ENCODE measurements around the gene TMA16. TPM values are rescaled to one million over a fixed set of nuclear protein-coding genes. Genes with fewer than 3 reads are reported as not detected.

The TMA16 gene
- total RNA-seq, 3 donors from 2014 or later (not counting 1 experiment from before 2014, with no cell fraction given): 8.1 to 10.7 (median 9.1) TPM

GRCh38 chr4:163523791-163524365 is 29.4 kb downstream of the TMA16 start:
- Histone ChIP-seq H3K36me3 (ENCODE audit: control insufficient read depth, insufficient read depth, low read length) (peaks cover 49% of the 10 kb centered on the region), H3K9me3 (ENCODE audit: control insufficient read depth, insufficient read depth, low read length) (no peaks in the 10 kb centered on the region), H3K27ac (ENCODE audit: low read length) (no peak overlapping the region), H3K4me1 (ENCODE audit: control insufficient read depth, insufficient read depth, low read length) (no peaks in the 10 kb centered on the region), H3K4me3 (ENCODE audit: low read length) (no peak overlapping the region), H3K27me3 (ENCODE audit: control insufficient read depth, insufficient read depth, low read length) (no peaks in the 10 kb centered on the region)
- intact Hi-C loops (cut with micrococcal nuclease): no loop called here
- H3K9me3 Mint-ChIP-seq: no peaks in the 10 kb centered on the region
- TF ChIP-seq, protein P1, sequence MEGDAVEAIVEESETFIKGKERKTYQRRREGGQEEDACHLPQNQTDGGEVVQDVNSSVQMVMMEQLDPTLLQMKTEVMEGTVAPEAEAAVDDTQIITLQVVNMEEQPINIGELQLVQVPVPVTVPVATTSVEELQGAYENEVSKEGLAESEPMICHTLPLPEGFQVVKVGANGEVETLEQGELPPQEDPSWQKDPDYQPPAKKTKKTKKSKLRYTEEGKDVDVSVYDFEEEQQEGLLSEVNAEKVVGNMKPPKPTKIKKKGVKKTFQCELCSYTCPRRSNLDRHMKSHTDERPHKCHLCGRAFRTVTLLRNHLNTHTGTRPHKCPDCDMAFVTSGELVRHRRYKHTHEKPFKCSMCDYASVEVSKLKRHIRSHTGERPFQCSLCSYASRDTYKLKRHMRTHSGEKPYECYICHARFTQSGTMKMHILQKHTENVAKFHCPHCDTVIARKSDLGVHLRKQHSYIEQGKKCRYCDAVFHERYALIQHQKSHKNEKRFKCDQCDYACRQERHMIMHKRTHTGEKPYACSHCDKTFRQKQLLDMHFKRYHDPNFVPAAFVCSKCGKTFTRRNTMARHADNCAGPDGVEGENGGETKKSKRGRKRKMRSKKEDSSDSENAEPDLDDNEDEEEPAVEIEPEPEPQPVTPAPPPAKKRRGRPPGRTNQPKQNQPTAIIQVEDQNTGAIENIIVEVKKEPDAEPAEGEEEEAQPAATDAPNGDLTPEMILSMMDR (IDR thresholded peaks at IDR 0.05): no peak
- no peaks in the 10 kb centered on the region for H3K4me1 Mint-ChIP-seq
- H3K36me3 Mint-ChIP-seq: peaks cover 8% of the 10 kb centered on the region
- ATAC-seq: no peak
- 98% methylated on average over 3 of the region's 3 CpGs for WGBS (ENCODE audit: insufficient coverage)
- DNase-seq: no peak
- no peaks in the 10 kb centered on the region for H3K27me3 Mint-ChIP-seq (ENCODE audit: low read depth in 2 of 2)
- no peak overlapping the region for H3K4me3 Mint-ChIP-seq
- no peak overlapping the region for H3K27ac Mint-ChIP-seq

DNA sequence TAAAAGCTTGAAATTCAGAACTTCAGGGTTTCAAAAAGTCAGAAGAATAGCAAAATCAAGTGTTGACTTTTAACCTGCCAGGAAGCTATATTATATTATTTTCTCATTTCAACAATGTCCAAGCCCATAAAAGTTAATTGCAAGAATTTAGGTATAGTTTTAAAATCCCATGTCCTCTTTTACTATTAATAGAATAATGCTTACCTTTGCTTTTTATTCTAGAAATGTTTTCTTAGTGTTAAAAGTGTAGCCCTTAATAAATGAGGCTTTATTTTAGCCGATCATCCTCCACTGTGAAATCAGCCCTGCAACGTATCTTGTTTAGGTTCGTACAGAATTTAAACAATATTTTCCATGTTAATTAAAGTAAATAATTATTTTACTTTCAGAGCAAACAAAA is 31.5 kb downstream of the TMA16 start:
- Histone ChIP-seq H3K9me3 (ENCODE audit: control insufficient read depth, insufficient read depth, low read length) (no peaks in the 10 kb centered on the region), H3K27me3 (ENCODE audit: control insufficient read depth, insufficient read depth, low read length) (no peaks in the 10 kb centered on the region), H3K27ac (ENCODE audit: low read length) (no peak overlapping the region), H3K4me1 (ENCODE audit: control insufficient read depth, insufficient read depth, low read length) (no peaks in the 10 kb centered on the region), H3K4me3 (ENCODE audit: low read length) (no peak overlapping the region), H3K36me3 (ENCODE audit: control insufficient read depth, insufficient read depth, low read length) (peaks cover 48% of the 10 kb centered on the region)
- intact Hi-C loops (cut with micrococcal nuclease): no loop called here
- H3K4me1 Mint-ChIP-seq: no peaks in the 10 kb centered on the region
- H3K4me3 Mint-ChIP-seq: no peak overlapping the region
- no peak for DNase-seq
- H3K9me3 Mint-ChIP-seq: no peaks in the 10 kb centered on the region
- no peak overlapping the region for H3K27ac Mint-ChIP-seq
- no CpG with 5 or more reads among the region's 3 CpGs for WGBS (ENCODE audit: insufficient coverage)
- ATAC-seq: no peak
- no peaks in the 10 kb centered on the region for H3K36me3 Mint-ChIP-seq
- TF ChIP-seq, protein P1 (IDR thresholded peaks at IDR 0.05): no peak
- H3K27me3 Mint-ChIP-seq (ENCODE audit: low read depth in 2 of 2): no peaks in the 10 kb centered on the region

GRCh38 chr4:163527172-163527571 is 32.7 kb downstream of the TMA16 start:
- WGBS (ENCODE audit: insufficient coverage): 100% methylated on average over 2 of the region's 2 CpGs
- H3K36me3 Mint-ChIP-seq: no peaks in the 10 kb centered on the region
- H3K4me3 ChIP-seq (ENCODE audit: low read length): no peak overlapping the region

More at GRCh38 chr4:163527172-163527571, 32.7 kb downstream of the TMA16 start:
- Mint-ChIP-seq H3K4me1 (no peaks in the 10 kb centered on the region), H3K9me3 (no peaks in the 10 kb centered on the region), H3K27ac (no peak overlapping the region), H3K27me3 (ENCODE audit: low read depth in 2 of 2) (no peaks in the 10 kb centered on the region), H3K4me3 (no peak overlapping the region)
- TF ChIP-seq, protein P1 (IDR thresholded peaks at IDR 0.05): no peak
- Histone ChIP-seq H3K27ac (ENCODE audit: low read length) (no peak overlapping the region), H3K27me3 (ENCODE audit: control insufficient read depth, insufficient read depth, low read length) (no peaks in the 10 kb centered on the region), H3K9me3 (ENCODE audit: control insufficient read depth, insufficient read depth, low read length) (no peaks in the 10 kb centered on the region), H3K4me1 (ENCODE audit: control insufficient read depth, insufficient read depth, low read length) (no peaks in the 10 kb centered on the region), H3K36me3 (ENCODE audit: control insufficient read depth, insufficient read depth, low read length) (peaks cover 43% of the 10 kb centered on the region)
- intact Hi-C loops (cut with micrococcal nuclease): no loop called here
- ATAC-seq (no peak), DNase-seq (no peak)
